Dendritic cell treated with granulocyte-macrophage colony-stimulating factor and Interleukin-4, amounts not matched to agents 40 ng/mL and 50 ng/mL, for 4 days (primary cell): ENCODE results near the gene CCNQ.

Experiments used
- H3K27ac Mint-ChIP-seq: one replicate; pipeline ENCODE4 v1.8.0; 2022; ENCODE audit warnings: mild to moderate bottlenecking, mixed read lengths
- H3K27me3 Mint-ChIP-seq: one replicate; pipeline ENCODE4 v1.8.0; 2022; ENCODE audit warnings: mild to moderate bottlenecking, mixed read lengths
- H3K36me3 Mint-ChIP-seq: one replicate; pipeline ENCODE4 v1.8.0; 2022; ENCODE audit warnings: low read depth, mixed read lengths
- H3K4me1 Mint-ChIP-seq: one replicate; pipeline ENCODE4 v1.8.0; 2022; ENCODE audit warnings: low read depth, mixed read lengths
- H3K4me3 Mint-ChIP-seq: one replicate; pipeline ENCODE4 v1.8.0; 2022; ENCODE audit warnings: mild to moderate bottlenecking, moderate library complexity, mixed read lengths
- H3K9me3 Mint-ChIP-seq: one replicate; pipeline ENCODE4 v1.8.0; 2022; ENCODE audit warnings: mixed read lengths
- intact Hi-C: fragments of 100-400 bp; cut with micrococcal nuclease; formaldehyde crosslinking; loops from one replicate; pipeline ENCODE4 v1.15.0; 2022

Gene CCNQ

GRCh38 chrX:153602601-153603000 is 3.7 kb upstream of the CCNQ start:
- intact Hi-C loops, result no loop called here
- H3K4me1 Mint-ChIP-seq, result peaks cover 59% of the 10 kb centered on the region

GRCh38 chrX:153601511-153602110 is 2.7 kb upstream of the CCNQ start:
- H3K4me1 Mint-ChIP-seq, result peaks cover 57% of the 10 kb centered on the region
- no peaks in the 10 kb centered on the region for H3K36me3 Mint-ChIP-seq
- no peaks in the 10 kb centered on the region for H3K9me3 Mint-ChIP-seq
- intact Hi-C loops, result no loop called here
- H3K27ac Mint-ChIP-seq, result peak overlapping the region; percentile 46
- H3K4me3 Mint-ChIP-seq, result peak overlapping the region; percentile 20
- H3K27me3 Mint-ChIP-seq, result peaks cover 4% of the 10 kb centered on the region

More at GRCh38 chrX:153602601-153603000, 3.7 kb upstream of the CCNQ start:
- Mint-ChIP-seq H3K9me3 (no peaks in the 10 kb centered on the region), H3K27me3 (peaks cover 10% of the 10 kb centered on the region), H3K4me3 (peak overlapping the region; percentile 28), H3K27ac (peak overlapping the region; percentile 71), H3K36me3 (no peaks in the 10 kb centered on the region)

DNA sequence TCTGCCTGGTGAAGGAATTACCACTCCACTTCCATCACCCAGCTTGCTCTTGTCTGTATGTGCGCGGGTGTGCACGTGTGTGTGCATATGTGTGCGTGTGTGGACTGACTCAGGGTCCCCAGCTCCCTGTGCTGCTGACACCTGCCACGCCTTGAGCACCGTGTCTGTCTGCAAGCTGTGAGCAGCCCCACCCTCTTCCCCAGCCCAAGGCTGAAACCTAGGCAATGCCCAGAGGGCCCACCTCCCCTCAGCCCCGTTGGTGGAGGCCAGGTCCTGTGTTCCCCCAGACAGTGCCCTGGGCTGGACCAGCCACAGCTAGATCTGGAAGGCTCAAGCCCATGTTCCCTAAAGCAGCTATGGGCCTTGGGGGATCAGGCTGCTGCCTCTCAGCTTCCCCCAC is 2.0 kb upstream of the CCNQ start:
- H3K4me1 Mint-ChIP-seq, result peaks cover 58% of the 10 kb centered on the region
- intact Hi-C loops, result no loop called here
- peaks cover 3% of the 10 kb centered on the region for H3K36me3 Mint-ChIP-seq
- no peaks in the 10 kb centered on the region for H3K9me3 Mint-ChIP-seq
- H3K27ac Mint-ChIP-seq, result peak overlapping the region; percentile 72
- H3K4me3 Mint-ChIP-seq, result peak overlapping the region; percentile 44
- no peaks in the 10 kb centered on the region for H3K27me3 Mint-ChIP-seq

DNA sequence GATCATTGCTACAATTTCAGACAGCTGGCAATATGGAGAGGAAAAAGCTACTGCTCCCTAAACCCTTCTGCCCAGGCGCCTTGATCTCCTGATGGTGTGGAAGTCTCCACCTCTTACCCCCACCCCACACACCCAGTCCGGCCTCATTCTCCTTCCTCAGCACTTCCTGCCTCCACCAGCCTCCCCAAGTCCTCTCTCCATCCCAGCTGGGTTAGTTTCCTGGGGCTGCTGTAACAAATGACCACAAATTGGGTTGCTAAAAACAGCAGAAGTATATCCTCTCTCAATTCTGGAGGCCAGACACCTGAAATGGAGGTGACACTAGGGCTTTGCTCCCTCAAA is 1.1 kb upstream of the CCNQ start:
- Mint-ChIP-seq H3K9me3 (no peaks in the 10 kb centered on the region), H3K36me3 (peaks cover 13% of the 10 kb centered on the region)

GRCh38 chrX:153599192-153600031 is 473 bp upstream of the CCNQ start:
- H3K4me1 Mint-ChIP-seq, result peaks cover 52% of the 10 kb centered on the region
- peaks cover 19% of the 10 kb centered on the region for H3K36me3 Mint-ChIP-seq
- H3K27me3 Mint-ChIP-seq, result no peaks in the 10 kb centered on the region
- intact Hi-C loops, result no loop called here
- no peaks in the 10 kb centered on the region for H3K9me3 Mint-ChIP-seq
- peak overlapping the region; percentile 80 for H3K4me3 Mint-ChIP-seq
- peak overlapping the region; percentile 72 for H3K27ac Mint-ChIP-seq

More for the DNA sequence above, 1.1 kb upstream of the CCNQ start:
- intact Hi-C loops, result no loop called here
- H3K27ac Mint-ChIP-seq, result peak overlapping the region; percentile 72
- H3K4me3 Mint-ChIP-seq, result peak overlapping the region; percentile 80
- H3K4me1 Mint-ChIP-seq, result peaks cover 58% of the 10 kb centered on the region
- no peaks in the 10 kb centered on the region for H3K27me3 Mint-ChIP-seq

GRCh38 chrX:153596981-153597750 is 1.8 kb downstream of the CCNQ start:
- intact Hi-C loops, result no loop called here
- H3K4me3 Mint-ChIP-seq, result no peak overlapping the region

GRCh38 chrX:153595859-153596857 is 2.8 kb downstream of the CCNQ start:
- Mint-ChIP-seq H3K27me3 (no peaks in the 10 kb centered on the region), H3K9me3 (no peaks in the 10 kb centered on the region), H3K27ac (no peak overlapping the region), H3K36me3 (peaks cover 51% of the 10 kb centered on the region), H3K4me3 (no peak overlapping the region), H3K4me1 (peaks cover 32% of the 10 kb centered on the region)
- intact Hi-C loops, result no loop called here

More at GRCh38 chrX:153596981-153597750, 1.8 kb downstream of the CCNQ start:
- peaks cover 41% of the 10 kb centered on the region for H3K4me1 Mint-ChIP-seq
- no peaks in the 10 kb centered on the region for H3K27me3 Mint-ChIP-seq
- no peak overlapping the region for H3K27ac Mint-ChIP-seq
- no peaks in the 10 kb centered on the region for H3K9me3 Mint-ChIP-seq
- peaks cover 41% of the 10 kb centered on the region for H3K36me3 Mint-ChIP-seq

DNA sequence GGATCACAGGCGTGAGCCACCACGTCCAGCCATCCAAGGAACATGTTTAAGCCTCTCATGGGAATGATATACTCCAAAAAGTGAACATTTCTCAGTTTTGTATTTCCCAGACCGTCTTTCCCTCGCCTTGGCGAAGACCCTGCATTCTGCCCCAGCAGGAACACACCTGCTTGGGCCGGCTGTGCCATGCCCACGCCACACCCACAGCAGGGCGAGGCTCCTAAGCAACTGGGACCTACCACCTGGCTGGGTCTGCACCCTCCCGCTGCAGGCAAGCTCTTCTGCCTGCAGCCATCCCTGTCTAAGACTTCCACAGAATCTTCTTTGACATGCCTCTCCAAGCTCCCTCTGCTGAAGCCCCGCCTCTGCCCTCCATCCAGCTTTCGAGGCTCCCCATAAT is 3.6 kb downstream of the CCNQ start:
- intact Hi-C loops, result no loop called here
- Mint-ChIP-seq H3K4me3 (no peak overlapping the region), H3K4me1 (peaks cover 24% of the 10 kb centered on the region), H3K9me3 (no peaks in the 10 kb centered on the region), H3K27ac (no peak overlapping the region), H3K27me3 (no peaks in the 10 kb centered on the region), H3K36me3 (peaks cover 59% of the 10 kb centered on the region)

DNA sequence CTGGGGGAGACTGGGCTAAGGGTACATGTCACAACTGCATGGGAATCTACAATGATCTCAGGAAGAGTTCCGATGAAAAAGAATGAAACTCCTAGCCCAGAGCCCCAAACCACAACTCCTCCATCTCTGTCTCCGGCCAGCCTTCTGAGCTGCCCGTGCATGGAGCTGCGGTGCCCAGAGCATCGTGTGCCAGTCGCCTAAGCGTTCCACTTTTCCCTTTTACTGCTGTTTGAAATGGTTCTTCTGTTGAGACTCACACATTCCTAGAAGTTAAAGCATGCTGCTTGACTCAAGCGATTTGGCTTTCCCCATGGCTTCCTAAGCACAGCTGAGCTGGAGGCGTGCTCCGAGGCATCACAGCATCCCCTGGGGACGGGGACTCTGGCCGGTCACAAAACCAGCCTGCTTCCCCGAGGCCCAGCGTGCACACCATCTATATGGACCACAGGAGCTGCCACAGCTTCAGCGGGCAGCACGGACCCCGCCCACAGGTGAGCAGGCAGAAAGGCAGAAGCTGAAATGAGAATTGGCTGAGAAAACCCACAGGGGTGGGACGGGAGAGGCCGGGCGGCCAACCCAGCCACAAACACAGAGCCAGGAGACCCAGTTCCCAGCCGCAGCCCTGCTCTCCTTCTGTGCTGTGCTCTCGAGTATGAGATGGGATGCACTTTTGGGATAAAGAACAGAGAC is 5.0 kb downstream of the CCNQ start:
- Mint-ChIP-seq H3K4me3 (no peak overlapping the region), H3K27ac (no peak overlapping the region), H3K36me3 (peaks cover 71% of the 10 kb centered on the region), H3K9me3 (no peaks in the 10 kb centered on the region), H3K27me3 (no peaks in the 10 kb centered on the region), H3K4me1 (peaks cover 19% of the 10 kb centered on the region)
- intact Hi-C loops, result no loop called here

- Mint-ChIP-seq H3K36me3 (peaks cover 79% of the 10 kb centered on the region), H3K27ac (no peak overlapping the region)
- intact Hi-C loops, result no loop called here
These were observed 5.8 kb downstream of the CCNQ start for GRCh38 chrX:153592966-153593688.

DNA sequence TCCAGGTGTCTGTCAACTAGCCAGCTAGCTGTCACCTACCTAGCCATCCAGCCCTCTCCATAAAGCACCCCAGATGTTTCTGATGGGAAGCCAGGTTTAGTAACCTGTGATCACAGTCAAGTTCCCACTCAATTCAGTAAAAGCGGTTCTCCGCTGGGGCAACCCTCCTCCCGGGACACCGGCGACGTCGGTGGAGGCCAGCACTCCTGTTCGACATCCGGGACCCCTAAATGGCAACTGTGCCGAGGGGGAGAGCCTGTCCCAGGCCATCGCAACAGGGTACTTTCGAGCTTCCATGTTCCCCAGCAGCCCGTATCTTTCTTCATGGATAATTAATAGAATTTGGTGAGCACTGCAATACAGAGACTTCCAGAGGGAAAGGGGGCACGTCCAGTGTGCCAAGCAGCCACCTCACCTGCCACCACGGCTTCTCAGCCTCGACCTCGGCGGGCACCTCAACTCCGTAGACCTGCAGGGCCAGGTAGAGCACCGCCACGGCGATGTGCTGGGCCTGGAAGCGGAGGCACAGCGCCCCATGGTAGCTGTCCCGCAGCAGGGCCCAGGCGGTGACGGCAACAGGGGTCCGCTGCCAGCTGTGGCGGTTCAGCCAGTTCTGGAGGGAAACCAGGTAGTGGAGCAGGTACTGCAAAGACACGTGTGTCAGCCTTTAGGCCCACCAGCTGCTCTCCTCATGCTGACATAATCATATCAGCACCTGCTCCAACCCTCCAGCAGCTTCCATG is 6.7 kb downstream of the CCNQ start:
- no peaks in the 10 kb centered on the region for H3K27me3 Mint-ChIP-seq
- no peaks in the 10 kb centered on the region for H3K9me3 Mint-ChIP-seq
- intact Hi-C loops, result no loop called here
- peaks cover 88% of the 10 kb centered on the region for H3K36me3 Mint-ChIP-seq
- H3K27ac Mint-ChIP-seq, result no peak overlapping the region
- H3K4me1 Mint-ChIP-seq, result peaks cover 9% of the 10 kb centered on the region
- no peak overlapping the region for H3K4me3 Mint-ChIP-seq

More at GRCh38 chrX:153592966-153593688, 5.8 kb downstream of the CCNQ start:
- Mint-ChIP-seq H3K9me3 (no peaks in the 10 kb centered on the region), H3K4me1 (peaks cover 18% of the 10 kb centered on the region), H3K27me3 (no peaks in the 10 kb centered on the region), H3K4me3 (no peak overlapping the region)
